ENCODE results near the gene PTPRG. TPM values are rescaled to one million over a fixed set of nuclear protein-coding genes. Genes with fewer than 3 reads are reported as not detected.

PTPRG gene
- total RNA-seq, 1 donor: 148 TPM

- H3K27ac ChIP-seq (ENCODE audit: low read depth, low read length): peak overlapping the region; percentile 69
- no peaks in the 10 kb centered on the region for H3K27me3 ChIP-seq (ENCODE audit: insufficient read depth, low read length)
- peaks cover 28% of the 10 kb centered on the region for H3K4me1 ChIP-seq (ENCODE audit: insufficient read depth, low read length)
- peak; percentile 69 for DNase-seq (ENCODE audit: insufficient read length, low spot score, missing footprints)
- peak overlapping the region; percentile 60 for H3K4me2 ChIP-seq (ENCODE audit: insufficient read depth, low read length)
- peak overlapping the region; percentile 13 for H3K4me3 ChIP-seq (ENCODE audit: insufficient read depth, low read length)
- TF ChIP-seq CTCF (IDR thresholded peaks at IDR 0.05; ENCODE audit: extremely low read depth, low read depth, low read length): no peak
- no peak overlapping the region for H2AFZ ChIP-seq (ENCODE audit: low read length)
- H4K20me1 ChIP-seq (ENCODE audit: insufficient read depth, low read length): no peaks in the 10 kb centered on the region
- no peaks in the 10 kb centered on the region for H3K36me3 ChIP-seq (ENCODE audit: insufficient read depth, low read length)
- no peaks in the 10 kb centered on the region for H3K79me2 ChIP-seq (ENCODE audit: insufficient read depth, low read length)
- no peaks in the 10 kb centered on the region for H3K9me3 ChIP-seq (ENCODE audit: low read depth, low read length)
Observed at GRCh38 chr3:62159709-62160092, 598.3 kb downstream of the PTPRG start.

DNA sequence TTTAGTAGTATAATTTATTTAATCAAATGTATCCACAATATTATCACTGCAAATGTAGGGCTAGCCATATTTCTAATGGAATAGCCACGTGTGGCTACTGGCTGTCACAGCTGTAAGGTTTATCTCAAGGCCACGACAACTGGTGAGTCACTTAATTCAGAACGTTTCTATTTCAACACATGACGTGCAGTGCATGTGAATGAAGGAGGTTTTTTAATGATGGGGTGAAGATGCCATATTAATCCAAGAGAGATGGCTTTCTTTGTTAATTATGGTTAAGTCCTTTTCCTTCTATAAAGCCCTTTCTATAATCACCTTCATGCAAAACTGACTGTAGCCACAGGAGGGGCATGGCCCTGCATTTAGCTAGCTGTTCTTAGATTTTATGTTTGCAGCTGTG is 600.0 kb downstream of the PTPRG start:
- DNase-seq (ENCODE audit: insufficient read length, low spot score, missing footprints): peak; percentile 17
- no peak overlapping the region for H3K4me3 ChIP-seq (ENCODE audit: insufficient read depth, low read length)
- no peaks in the 10 kb centered on the region for H3K36me3 ChIP-seq (ENCODE audit: insufficient read depth, low read length)
- H2AFZ ChIP-seq (ENCODE audit: low read length): no peak overlapping the region
- H4K20me1 ChIP-seq (ENCODE audit: insufficient read depth, low read length): no peaks in the 10 kb centered on the region
- H3K79me2 ChIP-seq (ENCODE audit: insufficient read depth, low read length): no peaks in the 10 kb centered on the region
- no peak overlapping the region for H3K4me2 ChIP-seq (ENCODE audit: insufficient read depth, low read length)
- no peaks in the 10 kb centered on the region for H3K9me3 ChIP-seq (ENCODE audit: low read depth, low read length)
- H3K27ac ChIP-seq (ENCODE audit: low read depth, low read length): no peak overlapping the region
- TF ChIP-seq CTCF (IDR thresholded peaks at IDR 0.05; ENCODE audit: extremely low read depth, low read depth, low read length): no peak
- H3K27me3 ChIP-seq (ENCODE audit: insufficient read depth, low read length): no peaks in the 10 kb centered on the region
- H3K4me1 ChIP-seq (ENCODE audit: insufficient read depth, low read length): peaks cover 28% of the 10 kb centered on the region

GRCh38 chr3:62164196-62164595 is 602.8 kb downstream of the PTPRG start:
- no peak for TF ChIP-seq CTCF (IDR thresholded peaks at IDR 0.05; ENCODE audit: extremely low read depth, low read depth, low read length)
- no peaks in the 10 kb centered on the region for H4K20me1 ChIP-seq (ENCODE audit: insufficient read depth, low read length)
- DNase-seq (ENCODE audit: insufficient read length, low spot score, missing footprints): no peak
- no peaks in the 10 kb centered on the region for H3K27me3 ChIP-seq (ENCODE audit: insufficient read depth, low read length)
- no peak overlapping the region for H3K4me3 ChIP-seq (ENCODE audit: insufficient read depth, low read length)
- H3K27ac ChIP-seq (ENCODE audit: low read depth, low read length): no peak overlapping the region
- no peak overlapping the region for H2AFZ ChIP-seq (ENCODE audit: low read length)
- H3K4me2 ChIP-seq (ENCODE audit: insufficient read depth, low read length): no peak overlapping the region
- no peaks in the 10 kb centered on the region for H3K9me3 ChIP-seq (ENCODE audit: low read depth, low read length)
- peaks cover 37% of the 10 kb centered on the region for H3K4me1 ChIP-seq (ENCODE audit: insufficient read depth, low read length)
- no peaks in the 10 kb centered on the region for H3K79me2 ChIP-seq (ENCODE audit: insufficient read depth, low read length)
- H3K36me3 ChIP-seq (ENCODE audit: insufficient read depth, low read length): no peaks in the 10 kb centered on the region

DNA sequence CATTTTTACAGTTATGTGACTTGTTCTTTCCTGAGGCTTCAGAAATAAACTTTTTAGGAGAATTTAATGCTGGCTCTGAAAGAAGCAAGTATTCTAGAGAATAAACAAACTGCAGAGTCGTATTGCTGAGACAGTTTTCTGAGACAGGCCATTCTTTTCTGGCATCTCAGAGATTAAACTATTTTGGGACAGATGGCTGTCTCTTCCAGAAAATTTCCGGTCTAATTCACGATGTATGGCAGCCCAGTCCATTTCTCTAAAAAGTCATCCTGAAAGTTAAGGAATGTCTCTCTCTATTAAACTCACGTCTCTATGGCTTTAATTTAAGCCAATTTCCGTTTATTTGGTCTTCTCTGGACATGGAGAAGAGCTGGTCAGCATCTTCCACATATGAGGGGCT is 603.4 kb downstream of the PTPRG start:
- Histone ChIP-seq H3K36me3 (ENCODE audit: insufficient read depth, low read length) (no peaks in the 10 kb centered on the region), H3K4me2 (ENCODE audit: insufficient read depth, low read length) (no peak overlapping the region), H3K9me3 (ENCODE audit: low read depth, low read length) (no peaks in the 10 kb centered on the region), H3K4me3 (ENCODE audit: insufficient read depth, low read length) (no peak overlapping the region), H3K79me2 (ENCODE audit: insufficient read depth, low read length) (no peaks in the 10 kb centered on the region), H2AFZ (ENCODE audit: low read length) (no peak overlapping the region), H3K4me1 (ENCODE audit: insufficient read depth, low read length) (peaks cover 37% of the 10 kb centered on the region), H3K27me3 (ENCODE audit: insufficient read depth, low read length) (no peaks in the 10 kb centered on the region), H3K27ac (ENCODE audit: low read depth, low read length) (no peak overlapping the region), H4K20me1 (ENCODE audit: insufficient read depth, low read length) (no peaks in the 10 kb centered on the region)
- no peak for DNase-seq (ENCODE audit: insufficient read length, low spot score, missing footprints)
- TF ChIP-seq CTCF (IDR thresholded peaks at IDR 0.05; ENCODE audit: extremely low read depth, low read depth, low read length): no peak

All from osteoblast (primary cell).